HG03060 (cell line): ENCODE data around the gene CHKA.

Source experiments
- ATAC-seq: cut with Tn5 transposase; IDR thresholded peaks from one replicate; pipeline ENCODE4 v1.9.1; 2021; ENCODE audit warnings: low read depth, moderate number of reproducible peaks; ENCODE audit not compliant: unreplicated experiment

The CHKA gene

DNA sequence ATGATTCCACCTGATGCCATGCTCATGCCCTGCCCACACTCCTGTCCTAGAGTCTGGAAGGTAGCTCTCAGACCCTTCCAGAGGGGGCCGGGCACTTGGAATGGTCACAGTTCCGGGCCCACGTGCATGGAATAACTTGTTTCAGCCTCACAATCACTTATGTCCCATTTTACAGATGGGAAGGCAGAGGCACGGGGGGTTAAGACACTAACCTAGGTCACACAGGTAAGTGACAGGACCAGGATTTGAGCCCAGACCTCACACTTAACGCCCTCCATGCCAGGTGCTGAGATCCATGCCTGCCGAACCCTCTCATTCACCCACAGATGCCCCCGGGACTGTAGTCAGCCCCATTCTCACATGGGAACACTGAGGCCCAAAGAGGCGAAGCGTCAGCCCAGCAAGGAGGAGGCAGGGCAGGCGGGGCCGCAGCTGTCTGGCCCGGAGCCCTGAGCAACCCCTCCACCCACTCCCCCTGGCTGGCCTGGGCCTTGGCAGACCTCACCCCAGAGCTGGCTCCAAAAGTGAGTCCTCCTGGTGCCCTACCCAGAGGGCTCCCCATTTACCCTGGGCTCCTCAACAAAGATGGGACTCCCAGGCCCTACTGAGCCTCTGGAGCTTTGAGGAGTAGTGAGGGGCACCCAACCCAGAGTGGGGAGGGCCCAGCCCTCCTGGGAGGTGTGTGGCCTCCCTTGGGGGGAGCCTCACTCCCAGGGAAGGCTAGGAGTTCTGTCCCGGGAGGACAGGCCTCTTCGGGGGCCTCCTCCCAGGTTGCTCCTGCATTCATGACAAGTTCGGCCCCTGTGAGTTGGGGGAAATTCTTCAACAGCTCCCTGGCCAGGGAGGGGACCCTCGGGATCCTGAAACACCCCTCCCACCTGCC lies 113.4 kb downstream of the CHKA start:
- ATAC-seq: no peak

DNA sequence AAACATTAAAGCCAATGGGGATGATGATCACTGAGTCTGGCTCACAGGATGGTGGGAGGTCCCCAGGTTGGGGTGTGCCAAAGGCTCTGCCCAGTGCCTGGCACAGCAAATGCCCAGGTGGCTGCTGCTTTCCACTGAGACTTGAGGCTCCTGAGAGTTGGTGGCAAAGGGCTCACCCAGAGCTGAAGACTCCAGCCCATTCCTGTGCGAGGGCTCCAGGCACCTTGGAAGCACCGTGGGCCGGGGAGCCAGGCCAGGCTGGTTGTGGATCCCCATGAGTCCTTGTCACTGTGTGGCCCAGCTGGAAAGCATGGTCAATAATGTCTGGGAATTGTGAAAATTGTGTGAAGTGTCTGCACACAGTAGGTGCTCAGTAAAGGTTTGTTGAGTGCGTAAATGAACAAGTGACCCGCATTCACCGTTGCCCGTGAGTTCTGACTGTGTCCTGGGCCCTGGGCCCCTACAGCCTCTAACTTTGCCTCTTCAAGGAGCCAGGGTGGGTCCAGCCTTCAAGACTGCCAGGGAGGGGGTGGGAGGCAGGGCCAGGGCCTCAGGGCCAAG lies 114.5 kb downstream of the CHKA start:
- no peak for ATAC-seq

DNA sequence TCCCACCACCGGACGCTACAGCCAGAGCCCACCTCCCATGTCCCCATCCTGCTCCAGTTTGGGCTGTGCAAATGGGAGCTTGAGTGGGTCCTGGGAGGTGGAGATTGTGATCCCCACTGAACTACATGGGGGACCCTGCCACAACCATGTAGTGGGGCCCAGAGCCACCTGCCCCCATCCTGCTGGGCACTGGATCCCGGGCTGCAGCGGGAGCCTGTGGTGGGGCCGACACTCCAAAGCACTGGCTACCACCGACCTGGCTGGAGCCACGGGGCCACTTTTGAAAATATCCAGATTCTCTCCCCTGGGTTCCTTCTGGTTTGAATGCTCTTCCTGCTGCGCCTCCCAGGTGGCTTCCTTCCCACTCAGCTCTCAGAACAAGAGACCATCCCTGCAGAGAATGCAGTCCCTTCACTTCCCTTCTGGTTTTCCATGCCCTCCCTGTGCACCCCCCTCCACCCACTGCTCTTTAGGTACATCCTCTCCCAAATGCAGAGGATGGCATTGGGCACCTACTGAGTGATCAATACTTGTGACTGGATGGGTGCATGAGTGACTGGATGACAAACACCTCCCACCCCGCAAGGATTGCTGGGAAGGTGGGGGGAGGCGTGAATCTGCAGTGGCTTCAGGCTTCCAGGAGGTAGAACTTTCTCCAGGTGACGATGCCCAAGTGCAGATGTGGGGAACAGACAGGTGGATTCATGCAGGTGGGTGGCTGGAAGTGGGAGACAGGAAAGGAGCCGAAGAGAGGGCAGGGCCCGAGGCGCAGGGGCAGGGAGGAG lies 116.4 kb downstream of the CHKA start:
- ATAC-seq: no peak

DNA sequence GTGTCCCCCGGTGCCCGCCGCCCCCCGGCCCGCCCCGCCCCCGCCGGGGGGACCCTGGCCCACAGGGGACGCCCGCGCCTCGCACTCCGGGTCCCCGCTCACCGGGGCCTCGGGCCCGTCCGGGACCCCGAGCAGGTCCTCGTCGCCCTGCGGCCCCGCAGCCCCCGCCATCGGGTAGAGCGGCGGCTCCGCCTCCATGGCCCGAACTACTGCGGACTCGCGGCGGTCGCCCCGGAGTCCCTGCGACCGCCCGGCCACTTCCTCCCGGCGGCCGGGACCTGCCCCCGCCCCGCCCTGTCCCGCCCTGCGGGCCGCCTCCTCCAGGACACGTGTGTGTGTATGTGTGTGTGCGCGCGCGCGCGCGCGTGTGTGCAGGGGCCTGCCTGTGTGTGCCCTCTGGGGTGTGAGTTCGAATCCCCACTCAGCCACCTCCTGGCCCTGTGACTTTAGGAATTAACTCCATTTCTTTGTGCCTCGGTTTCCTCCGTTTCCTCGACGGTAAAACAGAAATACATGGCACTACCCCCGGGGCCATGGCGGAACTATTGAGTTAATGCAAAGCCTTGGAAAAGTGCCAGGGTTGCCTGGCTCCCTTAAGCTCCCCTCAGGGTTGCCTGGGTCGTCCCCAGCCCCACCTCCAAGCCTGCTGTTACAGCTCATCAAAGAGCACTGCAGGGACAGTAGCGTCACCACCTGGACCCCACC lies 117.2 kb downstream of the CHKA start, which contains the start of gene UNC93B1:
UNC93B1 (minus strand) TSS at position 252 of the 705 bp plus-strand sequence; CDS start at position 198, 54 bp downstream.
- ATAC-seq: no peak

DNA sequence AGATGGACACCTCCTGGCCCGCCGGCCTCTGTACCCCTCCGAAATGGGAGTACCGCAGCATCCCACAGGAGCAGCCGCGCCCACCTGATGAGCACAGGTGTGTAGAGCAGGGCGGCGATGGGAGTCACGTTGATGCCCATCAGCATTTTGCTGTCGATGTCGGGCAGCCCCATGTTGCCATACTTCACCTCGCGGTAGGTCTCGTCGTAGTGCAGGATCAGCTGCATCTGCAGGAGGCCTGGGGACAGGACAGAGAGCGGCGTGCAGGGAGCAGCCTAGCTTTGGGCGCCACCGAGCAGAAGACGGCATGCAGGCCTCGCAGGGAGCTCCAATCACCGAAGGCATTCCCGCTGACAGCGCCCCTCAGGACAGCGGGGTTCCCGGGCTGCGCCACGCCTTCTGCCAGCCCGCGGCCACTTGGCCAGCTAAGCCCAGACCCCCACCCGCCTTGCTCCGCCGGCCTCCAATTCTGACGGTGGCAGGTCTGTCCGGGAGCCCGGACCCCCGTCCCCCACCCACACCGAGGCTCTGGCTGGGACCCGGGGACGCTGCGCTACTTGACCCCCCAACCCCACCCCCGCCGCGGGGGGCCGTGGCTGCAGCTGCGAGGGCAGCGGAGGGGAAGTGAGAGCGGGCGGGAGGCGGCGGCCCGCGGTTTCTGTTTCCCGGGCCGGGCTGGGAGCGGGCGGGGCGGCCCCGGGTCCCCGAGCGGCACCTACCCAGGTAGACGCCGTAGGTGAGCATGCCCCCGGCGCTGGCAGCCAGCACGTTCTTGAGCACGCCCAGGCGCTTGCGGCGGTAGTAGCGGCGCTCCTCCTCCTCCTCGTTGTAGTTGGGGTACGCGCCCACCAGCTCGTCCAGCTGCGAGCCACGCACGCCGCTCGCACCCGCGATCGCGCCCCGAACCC lies 118.0 kb downstream of the CHKA start:
- no peak for ATAC-seq
